ENCODE measurements around the gene CDC7.
"Not testable (repeated sequence)": the region's sequence is repeated elsewhere in the genome, so short reads cannot be mapped to it uniquely, and the experiment has no call there.

The CDC7 gene

DNA sequence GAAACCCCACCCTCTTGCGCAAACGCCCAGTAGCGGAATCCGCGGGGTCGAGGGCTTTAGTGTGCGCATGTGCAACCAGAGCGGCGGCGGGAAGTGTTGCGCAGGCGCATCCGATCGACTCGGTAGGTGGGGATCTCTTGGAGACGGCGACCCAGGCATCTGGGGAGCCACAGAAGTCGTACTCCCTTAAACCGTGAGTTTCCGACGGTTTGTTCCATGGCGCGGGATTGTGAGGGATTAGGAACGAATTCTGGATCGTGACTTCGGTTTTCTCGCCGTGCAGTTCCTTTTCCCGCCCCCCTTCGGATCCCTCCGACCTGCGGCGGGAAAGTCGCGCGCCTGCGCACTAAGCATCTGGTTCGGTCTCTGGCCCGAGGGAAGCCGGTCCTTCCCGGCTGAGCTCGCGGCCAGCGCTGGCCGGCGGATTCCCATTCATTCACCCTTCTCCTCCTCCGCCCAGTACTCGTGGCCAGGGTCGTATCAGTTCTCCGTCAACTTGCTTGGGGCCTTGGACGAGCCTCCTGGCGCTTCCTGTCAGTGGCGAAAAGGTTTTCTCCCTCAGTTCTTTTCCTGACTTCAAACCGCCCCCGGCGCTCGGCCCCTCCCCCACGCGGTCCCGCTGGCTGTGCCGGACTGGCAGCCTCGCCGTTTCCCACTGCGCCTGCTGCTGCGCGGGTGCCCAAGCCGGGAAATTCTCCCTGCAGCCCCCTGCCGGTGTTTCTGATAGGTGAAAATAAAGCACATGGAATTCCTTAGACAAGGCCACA lies at the start of gene CDC7:
TSS of gene CDC7 (plus strand) at position 96 of the 767 bp plus-strand sequence. CDS start 866 bp downstream, outside the sequence.
- peak; percentile 77 to 90 for DNase-seq

GRCh38 chr1:91454136-91454535 lies 46.5 kb upstream of the CDC7 start:
- DNase-seq = no peak

DNA sequence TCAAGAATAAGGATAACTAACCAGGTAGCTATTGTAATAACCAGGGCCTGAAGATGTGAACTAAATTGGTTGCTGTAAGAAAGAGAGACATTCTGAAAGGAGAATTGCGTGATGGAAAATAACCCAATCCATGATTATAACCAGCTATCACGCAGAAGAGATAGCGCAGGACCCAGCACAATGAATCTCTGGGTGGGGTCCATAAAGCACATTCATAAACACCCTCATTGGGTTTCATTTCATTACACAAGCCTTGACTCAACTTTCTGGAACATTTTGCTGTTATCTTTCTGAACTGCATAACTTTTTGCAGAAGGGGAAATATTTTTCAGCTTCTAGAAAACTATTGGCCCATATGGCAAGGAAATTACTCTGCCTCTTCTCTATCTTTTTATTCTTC lies 45.3 kb upstream of the CDC7 start:
- DNase-seq = no peak

DNA sequence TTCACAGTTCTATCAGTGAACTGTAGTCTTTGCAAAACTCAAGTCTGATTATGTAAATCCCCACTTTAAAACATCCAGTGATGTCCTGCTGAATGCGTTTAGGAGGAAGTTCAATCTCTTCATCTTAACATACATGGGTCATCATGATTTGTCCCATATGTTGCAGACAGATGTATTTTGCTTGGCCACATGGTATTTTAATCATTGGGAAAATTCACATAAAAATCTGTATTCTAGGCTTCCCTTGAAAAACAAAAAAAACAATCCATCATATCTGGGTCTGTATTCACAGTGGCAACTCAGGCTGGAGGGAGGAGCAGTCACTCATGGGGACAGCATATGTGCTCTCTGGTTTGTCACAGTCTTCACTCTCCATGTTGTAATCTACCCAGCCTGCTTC lies 44.8 kb upstream of the CDC7 start:
- DNase-seq = no peak

- DNase-seq = not testable (repeated sequence)
Measured at GRCh38 chr1:91465350-91465749, 35.3 kb upstream of the CDC7 start.

GRCh38 chr1:91476533-91477217 lies 24.0 kb upstream of the CDC7 start:
- no peak for DNase-seq

- DNase-seq = no peak
Measured at GRCh38 chr1:91487469-91487868, 13.2 kb upstream of the CDC7 start.

- DNase-seq = no peak
Measured at GRCh38 chr1:91490501-91490900, 10.2 kb upstream of the CDC7 start.

DNA sequence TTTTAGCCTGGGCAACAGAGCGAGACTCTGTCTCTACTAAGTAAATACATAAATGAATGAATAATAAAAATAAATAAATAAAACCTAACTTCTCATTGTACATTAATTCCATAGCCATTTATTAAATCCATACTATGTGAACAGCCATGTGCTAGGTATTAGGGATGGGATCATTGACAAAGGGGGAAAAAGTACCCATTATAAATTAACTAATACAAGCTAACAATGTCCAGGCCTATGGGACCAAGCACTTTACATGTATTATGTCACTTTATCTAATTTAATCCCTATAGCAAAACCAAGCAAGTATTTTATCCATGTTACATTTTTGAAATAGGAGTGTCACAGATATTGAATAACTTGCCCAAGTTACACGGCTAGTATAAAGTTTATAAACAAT lies 2.6 kb upstream of the CDC7 start:
- no peak for DNase-seq

DNA sequence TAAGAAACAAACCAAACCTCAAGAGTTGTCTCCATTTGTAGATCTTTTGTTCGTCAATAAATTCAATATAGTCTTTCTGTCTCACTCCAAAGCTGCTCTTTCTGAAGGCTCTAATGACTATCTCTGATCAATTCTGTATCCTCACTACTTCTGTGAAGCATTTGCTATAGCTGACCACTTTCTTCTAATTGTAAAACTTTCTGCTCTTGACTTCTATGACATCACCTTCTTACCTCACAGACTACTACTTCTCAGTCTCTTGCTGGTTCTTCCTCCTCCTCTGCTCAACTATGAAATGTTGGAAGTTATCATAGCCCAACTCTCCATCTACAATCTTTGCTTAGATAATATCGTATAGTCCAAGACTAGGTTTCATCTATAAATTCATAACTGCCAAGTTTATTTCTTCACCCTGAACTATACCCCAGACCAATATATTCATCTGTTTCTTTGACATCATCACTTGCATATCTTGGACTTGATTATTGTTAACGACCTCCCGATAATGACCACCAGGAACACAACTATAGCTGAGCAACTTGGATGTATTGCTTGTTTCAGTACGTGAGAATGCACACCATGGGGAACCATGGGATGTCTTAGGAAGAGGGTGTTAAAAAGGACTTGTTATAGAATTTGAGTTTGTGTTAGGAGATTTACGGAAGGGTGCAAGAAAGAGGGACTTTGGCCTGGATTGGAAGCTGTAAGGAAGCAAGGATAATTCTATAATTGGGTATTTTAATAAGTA lies 2.0 kb upstream of the CDC7 start:
- DNase-seq = no peak

- no peak for DNase-seq
Measured at GRCh38 chr1:91499346-91499745, 1.3 kb upstream of the CDC7 start.

GRCh38 chr1:91499904-91500755 lies 521 bp upstream of the CDC7 start:
- peak in 1 of 2 donors; percentile 3 for DNase-seq

- peak in 1 of 2 donors; percentile 57 for DNase-seq
Measured at GRCh38 chr1:91501523-91501851, 836 bp downstream of the CDC7 start.

DNA sequence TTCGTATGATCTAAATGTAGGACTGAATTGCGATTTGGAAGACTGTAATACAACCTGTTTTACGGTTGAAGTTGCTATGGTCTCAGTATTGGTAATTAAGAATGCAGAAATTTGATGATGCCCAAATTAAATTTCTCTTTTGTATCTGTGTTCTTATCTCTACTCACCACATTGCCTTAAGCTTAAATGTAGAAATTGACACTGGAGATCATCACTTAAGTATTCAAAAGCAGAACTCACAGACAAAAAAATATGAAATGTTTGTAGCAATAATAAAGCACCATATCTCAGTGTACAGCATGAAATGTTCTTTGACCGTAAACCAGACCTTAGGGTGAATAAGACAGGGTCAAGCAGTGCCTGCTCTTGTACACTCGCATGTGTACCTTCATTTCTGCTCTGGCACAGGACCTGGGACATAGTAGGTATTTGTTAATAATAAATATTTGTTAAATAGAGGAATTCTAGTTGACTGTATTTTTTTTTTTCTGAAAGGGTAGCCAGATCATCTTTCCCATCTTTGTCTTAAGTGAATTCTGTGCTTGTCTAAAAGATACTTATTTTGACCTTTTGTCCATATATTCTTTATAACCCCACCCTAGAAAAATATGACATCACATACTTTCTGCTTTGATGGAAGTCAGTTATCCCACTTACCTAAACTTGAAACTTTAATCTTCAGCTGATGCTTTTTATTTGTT lies 1.5 kb downstream of the CDC7 start:
- DNase-seq = no peak

DNA sequence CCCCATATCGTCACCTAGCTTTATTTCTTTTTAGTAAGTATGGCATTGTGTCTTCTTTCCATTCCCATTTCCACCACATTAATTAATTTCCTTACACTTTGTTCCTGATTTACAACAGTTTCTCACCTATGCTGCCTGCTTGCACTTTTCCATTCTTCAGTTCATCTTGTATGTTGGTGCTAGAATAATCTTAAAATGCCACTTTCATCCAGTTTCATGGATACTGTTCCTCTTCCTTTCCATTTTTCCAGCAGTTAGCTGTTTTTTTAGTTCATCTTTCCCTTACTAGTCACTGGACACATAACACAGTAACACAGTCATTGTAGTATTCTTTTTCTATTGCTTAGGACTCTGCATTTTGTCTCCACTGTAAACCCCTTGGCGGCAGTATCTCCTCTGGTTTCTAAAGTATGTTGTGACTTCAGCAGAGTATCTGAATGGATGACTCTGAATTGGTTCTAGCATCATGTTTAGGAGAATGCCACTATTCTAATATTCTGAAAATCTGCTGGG lies 2.1 kb downstream of the CDC7 start:
- DNase-seq = no peak

DNA sequence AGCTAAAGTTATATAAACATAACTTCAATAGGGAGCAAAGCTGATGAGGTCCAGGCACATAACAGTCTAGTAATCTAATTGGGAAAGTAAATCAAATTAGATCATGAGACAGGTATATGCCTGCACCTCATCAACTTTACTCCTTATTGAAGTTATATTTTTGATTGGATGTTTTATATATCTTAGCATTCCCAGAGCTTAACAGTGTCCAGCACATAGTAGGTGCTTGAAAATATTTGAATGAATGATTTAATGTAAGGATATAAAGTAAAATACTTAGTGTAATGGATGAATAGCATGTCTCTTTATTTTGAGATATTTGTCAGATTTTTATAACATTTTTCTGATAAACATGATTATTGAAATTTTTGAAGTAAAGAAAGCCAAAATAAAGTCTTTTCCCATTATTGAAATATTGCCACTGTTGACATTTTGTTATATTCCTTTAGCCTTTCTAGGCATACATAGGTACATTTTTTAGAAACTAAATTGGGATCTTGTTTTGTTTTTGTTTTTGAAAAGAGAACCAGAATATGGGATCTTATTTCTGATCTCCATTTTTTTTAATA lies 2.8 kb downstream of the CDC7 start:
- DNase-seq = no peak

GRCh38 chr1:91503975-91504530 lies 3.4 kb downstream of the CDC7 start:
- no peak for DNase-seq

DNA sequence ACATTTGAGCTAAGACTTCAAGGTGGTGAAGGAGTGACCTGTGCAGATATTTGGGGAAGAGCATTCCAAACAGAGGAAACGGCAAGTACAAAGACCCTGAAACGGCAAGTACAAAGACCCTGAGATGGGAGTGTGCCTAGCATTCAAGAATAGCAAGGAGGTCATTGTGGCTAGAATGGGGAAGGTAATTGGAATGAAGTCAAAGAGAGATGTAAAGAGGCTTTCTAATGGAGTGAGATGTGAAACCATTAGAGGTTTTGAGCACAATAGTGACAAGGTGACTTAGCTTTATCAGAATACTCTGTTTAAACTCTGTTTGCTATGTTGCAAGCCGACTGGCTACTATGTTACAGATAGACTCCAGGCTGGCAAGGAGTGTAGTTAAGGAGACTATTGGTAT lies 4.4 kb downstream of the CDC7 start:
- DNase-seq = no peak

DNA sequence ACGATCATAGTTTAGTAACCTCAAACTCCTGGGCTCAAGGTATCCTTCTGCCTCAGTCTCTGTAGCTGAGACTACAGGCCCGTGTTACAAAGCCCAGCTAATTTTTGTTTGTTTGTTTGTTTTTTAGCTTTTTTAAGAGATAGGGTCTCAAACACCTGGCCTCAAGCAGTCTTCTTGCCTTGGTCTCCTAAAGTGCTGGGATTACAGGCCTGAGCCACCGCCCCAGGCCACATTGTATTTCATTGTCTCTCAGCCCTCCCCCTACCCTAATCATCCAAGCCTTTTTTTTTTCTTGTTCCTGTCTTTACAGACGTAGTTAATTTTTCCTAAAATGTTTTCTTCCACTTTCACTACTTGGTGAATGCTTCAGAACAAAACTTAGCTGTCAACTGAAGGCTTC lies 5.4 kb downstream of the CDC7 start:
- DNase-seq = no peak

DNA sequence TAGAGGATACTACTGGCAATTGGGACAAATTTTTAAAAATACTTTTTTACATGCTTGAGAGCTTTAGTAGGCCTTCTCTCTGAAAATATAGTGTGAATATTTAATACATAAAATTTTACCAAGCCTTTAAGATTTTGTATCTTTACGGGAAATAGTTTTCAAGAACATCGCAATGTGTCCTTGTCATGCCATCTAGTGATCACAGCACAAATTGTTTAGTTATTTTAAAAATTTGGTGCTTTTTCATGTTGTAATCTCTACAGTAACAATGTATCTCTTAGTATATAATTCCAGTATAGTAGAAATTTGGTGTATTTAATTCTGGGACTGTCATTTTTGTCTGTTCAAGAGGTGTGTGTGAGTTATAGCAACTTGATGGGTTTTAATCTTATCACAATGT lies 6.7 kb downstream of the CDC7 start:
- no peak for DNase-seq

GRCh38 chr1:91510754-91511153 lies 10.1 kb downstream of the CDC7 start:
- no peak for DNase-seq
